ENCODE measurements around the gene MOGAT3. TPM values are rescaled to one million over a fixed set of nuclear protein-coding genes. Genes with fewer than 3 reads are reported as not detected.

MOGAT3 gene, protein sequence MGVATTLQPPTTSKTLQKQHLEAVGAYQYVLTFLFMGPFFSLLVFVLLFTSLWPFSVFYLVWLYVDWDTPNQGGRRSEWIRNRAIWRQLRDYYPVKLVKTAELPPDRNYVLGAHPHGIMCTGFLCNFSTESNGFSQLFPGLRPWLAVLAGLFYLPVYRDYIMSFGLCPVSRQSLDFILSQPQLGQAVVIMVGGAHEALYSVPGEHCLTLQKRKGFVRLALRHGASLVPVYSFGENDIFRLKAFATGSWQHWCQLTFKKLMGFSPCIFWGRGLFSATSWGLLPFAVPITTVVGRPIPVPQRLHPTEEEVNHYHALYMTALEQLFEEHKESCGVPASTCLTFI
- total RNA-seq: not detected in 2 replicates

DNA sequence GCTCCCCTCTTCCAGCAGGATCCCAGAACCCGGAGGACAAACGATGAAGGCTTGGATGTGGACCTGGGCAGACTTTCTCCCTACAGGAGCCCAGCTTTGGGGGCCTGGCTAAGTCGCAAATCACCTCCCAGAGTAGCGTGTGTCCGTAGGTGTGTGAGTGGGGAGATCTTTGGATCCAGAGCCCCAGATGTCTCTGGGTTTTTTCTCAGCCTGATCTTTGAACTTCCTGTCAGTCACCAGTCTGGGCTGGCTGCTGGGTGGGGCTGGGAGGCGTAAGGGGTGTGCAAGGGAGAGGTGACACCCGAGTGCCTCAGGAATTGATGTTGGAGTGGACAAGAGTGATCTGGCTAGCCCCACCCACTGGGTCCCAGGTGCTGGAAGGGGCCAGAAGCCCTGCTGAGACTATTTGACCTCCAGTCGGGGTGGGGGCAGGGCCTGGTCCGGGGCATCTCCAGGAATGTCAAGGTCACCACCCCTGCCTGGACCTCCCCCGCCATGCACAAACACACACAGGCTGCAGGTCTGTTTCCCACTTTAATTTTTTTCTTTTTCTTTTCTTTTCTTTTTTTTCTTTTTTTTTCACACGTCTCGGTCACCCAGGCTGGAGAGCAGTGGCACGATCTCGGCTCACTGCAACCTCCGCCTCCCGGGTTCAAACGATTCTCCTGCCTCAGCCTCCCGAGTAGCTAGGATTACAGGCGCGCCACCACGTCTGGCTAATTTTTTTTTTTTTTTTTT is at the start of gene MOGAT3:
MOGAT3 (minus strand) TSS at position 175 of the 738 bp plus-strand sequence. CDS start 182 bp downstream, outside the sequence.

DNA sequence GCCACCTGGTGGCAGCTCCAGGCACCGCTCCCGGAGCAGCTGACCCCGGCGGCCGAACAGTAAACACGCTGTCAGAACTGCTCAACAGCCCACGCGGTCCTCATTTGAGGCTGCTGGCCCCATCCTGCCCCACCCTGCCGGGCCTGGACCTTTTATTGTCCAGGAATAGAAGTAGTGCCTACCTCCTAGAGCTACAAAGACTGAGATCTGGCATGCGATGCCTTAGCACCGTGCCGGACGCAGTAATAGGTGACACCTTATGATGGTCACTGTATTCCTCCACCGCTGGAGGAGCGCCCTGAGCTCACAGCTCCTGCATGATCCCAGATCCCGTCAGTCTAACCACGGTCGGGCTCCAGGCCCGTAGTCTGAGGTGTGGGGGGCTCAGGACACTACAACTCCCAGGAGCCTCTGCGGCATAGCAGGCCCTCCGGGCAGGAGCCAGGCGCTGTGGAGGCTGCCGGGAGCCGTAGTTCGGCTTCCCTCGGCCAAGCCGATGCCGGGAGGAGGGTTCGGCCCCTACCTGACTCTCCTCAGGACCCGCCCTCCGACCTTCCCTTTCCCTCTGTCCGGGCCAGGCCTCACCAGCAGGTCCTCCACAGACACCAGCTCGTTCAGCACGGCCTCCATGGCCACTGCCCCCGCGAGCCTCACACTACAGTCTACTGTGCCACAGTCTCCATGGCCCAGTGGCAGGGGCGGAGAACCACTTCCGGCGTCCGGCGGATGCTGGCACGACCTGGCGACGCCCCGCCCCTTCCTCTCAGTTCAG is 43.7 kb upstream of the MOGAT3 start, which contains the start of gene FIS1:
FIS1 (minus strand) TSS at position 707 of the 772 bp plus-strand sequence; CDS start at position 630, 77 bp downstream.

DNA sequence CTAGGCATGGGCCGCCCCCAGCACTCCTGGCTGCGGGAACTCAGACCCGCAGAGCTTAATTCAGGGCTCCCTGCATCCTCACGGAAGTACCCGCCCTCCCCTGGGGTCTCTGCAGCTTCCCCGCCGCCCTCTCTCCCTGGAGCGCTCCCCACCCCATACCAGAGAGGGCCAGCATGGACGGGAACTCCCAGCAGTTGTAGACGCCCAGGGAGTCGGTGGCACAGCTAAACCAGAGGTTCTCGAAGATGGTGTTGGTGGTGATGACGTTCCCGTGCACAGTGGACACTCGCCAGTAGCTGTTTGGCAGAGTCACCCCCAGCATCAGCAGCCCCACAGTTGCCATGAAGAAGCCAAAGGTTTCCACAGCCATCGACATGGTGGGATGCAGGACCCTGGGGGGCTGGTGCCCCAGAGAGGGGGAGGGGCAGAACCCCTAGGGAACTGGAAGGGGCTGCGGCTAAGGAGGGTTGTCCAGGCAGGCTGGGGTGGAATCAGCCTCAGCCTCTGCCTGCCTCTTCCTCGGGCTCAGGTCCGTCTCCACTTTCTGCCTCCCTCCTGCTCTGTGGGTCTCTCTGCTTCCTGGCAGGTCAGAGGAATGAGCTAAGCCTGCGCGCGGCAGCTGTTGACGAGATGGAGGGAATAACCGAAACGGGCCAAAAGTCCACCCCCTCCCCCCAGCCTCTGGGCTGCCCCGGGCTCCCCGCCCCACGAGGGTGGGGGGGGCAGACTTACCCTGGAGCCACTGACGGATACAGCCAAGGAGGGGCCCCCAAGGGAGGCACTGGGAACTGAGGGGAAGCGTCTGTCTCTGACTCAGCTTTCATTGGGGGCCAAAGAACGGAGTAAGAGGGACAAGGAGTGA is 36.6 kb upstream of the MOGAT3 start, which contains the start of gene CLDN15:
CLDN15 (minus strand) TSS at position 597 of the 862 bp plus-strand sequence; CDS start at position 376, 221 bp downstream.

DNA sequence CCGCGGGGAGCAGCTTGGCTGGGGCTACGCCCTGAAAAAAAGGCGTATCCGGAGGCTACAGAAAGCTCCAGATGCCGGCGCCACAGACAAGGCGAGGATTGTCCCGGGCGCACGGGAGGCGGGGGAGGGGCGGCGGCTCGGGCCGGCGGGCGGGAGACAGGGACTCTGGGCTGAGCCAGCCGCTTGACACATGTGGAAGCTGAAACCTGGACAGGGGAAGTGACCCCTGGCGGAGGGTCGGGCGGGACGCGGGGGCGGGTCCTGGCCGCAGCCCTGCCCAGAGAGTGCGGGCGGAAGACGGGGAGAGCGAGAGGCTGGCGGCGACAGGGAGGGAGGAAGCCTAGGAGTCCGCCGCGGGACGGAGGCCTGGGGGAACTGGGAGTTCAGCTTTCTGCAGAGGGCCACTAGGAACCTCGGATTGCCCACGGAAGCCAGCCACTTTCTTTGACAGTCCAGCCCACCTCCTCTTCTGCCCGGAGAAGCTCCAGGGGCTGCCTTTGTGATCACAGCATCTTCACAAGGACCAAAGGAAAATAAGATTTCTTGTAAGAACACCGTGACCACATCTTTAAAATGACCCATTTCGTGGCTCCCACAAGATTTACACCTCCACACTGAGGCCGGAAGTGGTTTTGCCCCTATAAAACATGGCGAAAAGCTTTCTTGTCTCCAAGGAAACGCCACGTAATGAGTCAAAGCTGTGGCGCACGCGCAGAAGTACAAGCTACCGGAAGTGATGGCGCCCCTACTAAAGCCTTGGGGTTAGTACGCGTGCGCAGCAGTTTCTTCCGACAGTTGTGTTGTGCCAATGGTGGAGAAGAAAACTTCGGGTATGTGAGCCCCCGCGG is 16.8 kb upstream of the MOGAT3 start, which contains the start of the genes PLOD3 and ZNHIT1:
PLOD3 (minus strand) TSS at position 194 of the 848 bp plus-strand sequence. CDS start 307 bp downstream, outside the sequence.
ZNHIT1 (plus strand) TSS at position 778 of the 848 bp plus-strand sequence; CDS start at position 809, 31 bp downstream.

DNA sequence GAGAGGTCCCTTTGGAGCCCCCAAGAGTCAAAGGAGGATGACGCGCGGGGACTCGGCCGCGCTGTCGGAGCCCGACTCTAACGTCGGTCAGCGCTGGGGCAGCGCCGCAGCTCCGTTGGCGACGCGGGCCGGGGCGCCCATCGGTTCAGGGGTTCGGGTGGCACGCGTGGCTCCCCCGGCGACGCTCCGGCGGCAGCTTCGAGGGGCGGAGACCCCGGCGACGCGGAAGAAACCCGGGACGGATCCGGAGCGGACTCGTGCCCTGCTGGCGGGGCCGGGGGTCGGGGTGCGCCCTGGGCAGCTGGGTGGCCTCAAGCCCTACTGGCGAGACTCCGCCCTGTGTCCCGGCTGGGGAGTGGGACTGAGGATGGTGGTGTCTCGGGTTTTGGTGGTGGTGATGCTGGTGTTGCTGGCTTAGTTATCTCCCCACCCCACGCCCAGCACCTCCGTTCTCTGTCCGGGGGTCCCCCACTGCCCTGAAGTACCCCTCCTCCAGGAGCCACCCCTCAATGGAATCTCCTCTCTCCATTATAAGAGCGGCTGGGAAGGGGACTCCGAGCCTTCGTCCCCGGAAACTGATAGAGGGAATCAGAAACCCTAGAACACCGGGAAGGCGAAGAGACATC is 20.6 kb downstream of the MOGAT3 start, which contains the start of gene NAT16:
NAT16 (minus strand) TSS at position 164 of the 626 bp plus-strand sequence. CDS start 5,486 bp downstream, outside the sequence.

DNA sequence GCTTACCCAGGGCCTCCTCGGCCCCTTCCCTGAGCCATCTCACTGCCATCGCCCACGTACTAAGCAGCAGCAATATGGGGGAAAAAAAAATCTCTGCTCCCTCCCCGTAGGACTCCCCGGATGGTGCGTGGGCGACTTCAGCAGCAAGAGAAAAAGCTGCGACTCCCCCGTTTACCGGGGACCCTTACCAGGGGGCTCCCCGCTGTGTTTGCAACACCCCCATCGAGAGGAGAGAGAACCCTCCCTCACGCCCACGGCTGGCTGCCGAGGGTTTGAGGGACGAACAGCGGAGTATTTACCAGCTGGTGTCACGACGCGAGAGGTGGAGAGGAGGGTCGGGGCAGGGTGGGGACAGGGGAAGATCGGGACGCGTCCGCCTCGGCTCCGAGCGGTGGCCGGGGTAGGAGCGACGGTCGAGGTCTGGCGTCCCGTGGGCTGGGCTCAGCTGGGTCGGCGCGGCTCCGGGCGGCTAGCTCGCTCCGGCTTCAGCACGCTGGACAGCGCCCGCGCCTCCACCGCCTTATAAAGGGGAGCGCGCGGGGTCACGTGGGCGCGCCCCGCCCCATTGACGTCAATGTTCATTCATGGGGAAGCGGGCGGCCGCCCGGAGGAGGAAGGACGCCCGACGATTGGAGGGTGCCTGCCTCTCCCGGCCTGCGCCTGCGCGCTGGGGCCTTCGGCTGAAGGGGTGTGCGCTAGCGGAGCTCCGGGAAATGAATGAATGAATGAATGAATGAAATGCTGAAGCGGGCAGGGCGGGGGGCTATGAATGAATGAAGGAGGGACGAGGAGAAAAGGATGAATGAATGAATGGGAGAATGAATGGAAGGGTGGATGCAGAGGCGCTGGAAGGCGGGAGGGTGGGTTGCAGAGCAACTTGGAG is 35.5 kb downstream of the MOGAT3 start, which contains the start of gene VGF:
VGF (minus strand) TSS at position 495 of the 883 bp plus-strand sequence. CDS start 726 bp downstream, outside the sequence.

DNA sequence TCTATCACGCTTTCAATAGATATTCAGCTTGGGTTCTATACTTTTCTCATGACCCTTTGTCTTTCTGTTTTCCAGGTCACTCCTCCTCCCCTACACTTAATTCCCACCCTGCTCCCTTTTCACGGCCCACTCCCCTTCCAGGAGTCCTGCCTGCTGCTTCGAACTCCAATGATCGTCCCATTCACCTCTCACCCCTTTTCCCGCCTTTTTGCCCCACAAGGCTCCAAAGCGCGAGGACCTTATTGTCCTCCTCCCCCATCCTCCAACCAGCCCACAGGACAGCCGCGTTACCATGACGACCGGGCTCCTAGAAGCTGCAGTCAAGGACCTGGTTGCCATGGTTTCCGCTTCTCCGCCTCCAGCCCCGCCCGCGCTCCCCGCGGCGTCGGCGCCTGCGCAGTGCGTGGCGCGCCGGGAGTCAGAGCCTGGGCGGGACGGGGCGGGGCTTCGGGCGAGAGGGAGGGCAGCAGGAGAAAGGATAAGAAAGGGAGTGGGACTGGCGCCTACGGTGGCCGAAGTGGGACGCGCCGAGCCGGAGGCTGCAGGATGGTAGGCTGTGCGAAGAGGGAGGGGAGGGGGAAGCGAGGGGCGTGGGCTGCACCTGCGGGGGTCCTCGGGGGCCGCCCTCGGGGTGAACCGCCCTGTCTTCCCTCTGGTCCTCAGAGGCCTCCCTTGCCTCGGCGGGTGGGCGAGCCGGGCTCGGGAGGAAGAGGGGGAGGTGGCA is 46.7 kb downstream of the MOGAT3 start, which contains the start of gene AP1S1:
AP1S1 (plus strand) TSS at position 508 of the 724 bp plus-strand sequence; CDS start at position 547, 39 bp downstream.

Other genes with a start within 250 kb of the MOGAT3 start
- 0.19 TPM in 1 of 2 replicates, not detected in the other for gene MUC12, start 231.5 kb downstream of the MOGAT3 start, total RNA-seq
- gene MUC17, start 181.0 kb downstream of the MOGAT3 start, total RNA-seq: not detected in 2 replicates
- 12.8 and 18.3 TPM in 2 replicates for gene TRIM56, start 115.6 kb downstream of the MOGAT3 start, total RNA-seq
- gene SERPINE1, start 73.9 kb downstream of the MOGAT3 start, total RNA-seq: 2,435 and 2,576 TPM in 2 replicates
- gene AP1S1, start 46.6 kb downstream of the MOGAT3 start, total RNA-seq: 138 and 216 TPM in 2 replicates
- under 0.01 TPM in 1 of 2 replicates, not detected in the other for gene VGF, start 35.5 kb downstream of the MOGAT3 start, total RNA-seq
- not detected in 2 replicates for gene NAT16, start 20.7 kb downstream of the MOGAT3 start, total RNA-seq
- gene PLOD3, start 16.5 kb upstream of the MOGAT3 start, total RNA-seq: 58.9 and 84.0 TPM in 2 replicates
- gene ZNHIT1, start 17.1 kb upstream of the MOGAT3 start, total RNA-seq: 86.0 and 115 TPM in 2 replicates
- gene CLDN15, start 36.8 kb upstream of the MOGAT3 start, total RNA-seq: 1.7 and 4.2 TPM in 2 replicates
- 192 and 275 TPM in 2 replicates for gene FIS1, start 44.0 kb upstream of the MOGAT3 start, total RNA-seq
- gene IFT22, start 120.8 kb upstream of the MOGAT3 start, total RNA-seq: 20.7 and 22.0 TPM in 2 replicates
- gene COL26A1, start 161.8 kb upstream of the MOGAT3 start, total RNA-seq: under 0.01 TPM in 1 of 2 replicates, not detected in the other